ENCODE results near the gene MINK1.
A peak's percentile ranks its signal among the peaks of the same experiment; 100 is the strongest.

MINK1 gene

GRCh38 chr17:4935650-4936049, 102.5 kb downstream of the MINK1 start:
- DNase-seq: no peak

GRCh38 chr17:4936436-4936835, 103.3 kb downstream of the MINK1 start:
- DNase-seq: no peak

DNA sequence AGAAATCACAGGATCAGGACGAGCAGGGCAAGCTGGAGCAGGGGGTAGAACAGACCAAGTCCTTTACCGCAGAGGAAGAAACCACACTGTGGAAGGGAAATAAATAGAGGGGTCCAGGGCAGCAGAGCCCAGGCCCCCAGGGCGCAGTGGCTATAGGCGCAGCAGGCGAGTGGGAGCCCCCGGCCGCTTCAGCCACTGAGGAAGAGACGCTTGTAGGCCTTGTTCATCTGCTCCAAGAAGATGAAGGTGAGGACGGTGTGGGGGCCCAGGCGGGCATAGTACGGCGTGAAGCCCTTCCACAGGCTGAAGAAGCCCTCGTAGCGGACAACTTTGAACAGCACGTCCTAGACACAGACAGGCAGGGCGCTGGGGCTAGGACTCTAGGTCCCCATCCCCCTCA, 104.4 kb downstream of the MINK1 start:
- no peak for DNase-seq

GRCh38 chr17:4938069-4938491, 104.9 kb downstream of the MINK1 start:
- DNase-seq: no peak

DNA sequence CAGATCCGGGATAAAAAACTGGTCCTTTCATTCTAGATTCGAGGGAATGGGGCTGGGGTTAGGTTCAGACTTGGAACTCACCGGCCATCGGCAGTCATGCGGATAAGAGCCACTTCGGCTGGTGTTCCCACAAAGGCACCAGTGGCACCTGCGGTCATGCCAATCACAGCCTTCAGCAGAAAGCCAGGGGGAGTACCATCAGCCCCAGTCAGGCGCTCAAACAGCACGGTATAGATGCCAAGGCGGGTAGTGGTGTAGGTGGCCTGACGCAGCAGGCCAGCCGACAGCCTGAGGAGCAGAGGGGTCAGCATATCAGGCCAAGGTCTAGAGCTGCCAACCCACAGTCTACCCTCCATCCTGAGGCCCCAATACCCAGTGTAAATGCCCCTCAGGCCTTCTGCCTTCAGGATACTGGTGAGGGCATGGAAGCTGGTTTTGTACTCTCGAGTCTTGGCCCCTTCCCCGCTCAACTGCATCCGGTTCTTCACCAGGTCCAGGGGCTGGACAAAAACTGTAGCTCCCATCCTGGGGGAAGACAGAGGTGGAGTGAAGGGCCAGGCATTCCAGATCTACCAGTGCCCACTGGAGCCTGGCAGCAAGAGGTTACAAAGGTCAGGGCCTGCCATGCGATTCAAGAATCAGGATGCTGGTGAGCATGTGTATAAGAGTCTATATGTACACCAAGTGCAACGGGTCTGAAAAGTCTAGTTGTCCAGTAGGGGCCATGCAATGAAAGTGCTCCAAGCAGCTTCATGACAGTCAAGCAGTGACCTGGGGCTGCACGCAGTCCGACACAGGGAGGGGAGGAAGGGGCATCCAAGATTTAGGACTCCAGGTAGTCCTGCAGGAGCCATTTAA, 105.8 kb downstream of the MINK1 start:
- no peak for DNase-seq

- no peak for DNase-seq
Measured at GRCh38 chr17:4939546-4939795, 106.3 kb downstream of the MINK1 start.

- DNase-seq: peak; percentile 99 to 100
Measured at GRCh38 chr17:4939796-4940554, 106.8 kb downstream of the MINK1 start, which contains the start of the genes RNF167 and SLC25A11. Gene RNF167, plus strand, starts transcription at chr17:4940268. Its CDS starts 642 bp downstream, at chr17:4940910. Gene SLC25A11, minus strand, starts transcription at chr17:4940046. Its CDS starts 136 bp downstream, at chr17:4939910.

- peak in 1 of 2 experiments; percentile 86 for DNase-seq
Measured at GRCh38 chr17:4940555-4941318, 107.6 kb downstream of the MINK1 start.

- DNase-seq: no peak
Measured at GRCh38 chr17:4941319-4941610, 108.1 kb downstream of the MINK1 start.

DNA sequence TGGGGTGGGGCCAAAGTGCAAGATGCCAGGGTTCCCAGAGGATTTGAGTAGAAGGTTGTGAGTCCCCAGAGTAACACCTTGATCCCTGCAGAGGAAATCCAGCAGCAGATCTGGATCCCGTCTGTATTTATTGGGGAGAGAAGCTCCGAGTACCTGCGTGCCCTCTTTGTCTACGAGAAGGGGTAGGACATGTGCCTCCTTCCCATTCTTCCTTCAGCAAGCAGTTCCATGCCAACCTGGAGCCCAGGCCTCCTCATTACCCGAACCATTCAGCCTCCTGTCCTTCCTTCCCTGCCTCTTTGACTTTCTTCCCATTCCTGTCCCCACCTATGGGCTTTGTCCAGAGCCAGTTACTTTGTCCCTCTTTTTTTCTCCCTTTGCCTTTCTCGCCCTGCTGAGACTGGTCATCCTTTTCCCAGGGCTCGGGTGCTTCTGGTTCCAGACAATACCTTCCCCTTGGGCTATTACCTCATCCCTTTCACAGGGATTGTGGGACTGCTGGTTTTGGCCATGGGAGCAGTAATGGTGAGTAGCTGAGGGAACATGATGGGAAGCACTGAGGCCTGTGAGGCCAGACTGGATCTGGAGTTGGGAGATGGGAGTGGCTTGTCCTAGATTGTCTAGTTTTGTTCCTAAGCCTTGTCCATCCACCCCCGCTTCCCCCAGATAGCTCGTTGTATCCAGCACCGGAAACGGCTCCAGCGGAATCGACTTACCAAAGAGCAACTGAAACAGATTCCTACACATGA, 109.8 kb downstream of the MINK1 start:
- DNase-seq: no peak

- DNase-seq: no peak
Measured at GRCh38 chr17:4944163-4944553, 111.0 kb downstream of the MINK1 start.

DNA sequence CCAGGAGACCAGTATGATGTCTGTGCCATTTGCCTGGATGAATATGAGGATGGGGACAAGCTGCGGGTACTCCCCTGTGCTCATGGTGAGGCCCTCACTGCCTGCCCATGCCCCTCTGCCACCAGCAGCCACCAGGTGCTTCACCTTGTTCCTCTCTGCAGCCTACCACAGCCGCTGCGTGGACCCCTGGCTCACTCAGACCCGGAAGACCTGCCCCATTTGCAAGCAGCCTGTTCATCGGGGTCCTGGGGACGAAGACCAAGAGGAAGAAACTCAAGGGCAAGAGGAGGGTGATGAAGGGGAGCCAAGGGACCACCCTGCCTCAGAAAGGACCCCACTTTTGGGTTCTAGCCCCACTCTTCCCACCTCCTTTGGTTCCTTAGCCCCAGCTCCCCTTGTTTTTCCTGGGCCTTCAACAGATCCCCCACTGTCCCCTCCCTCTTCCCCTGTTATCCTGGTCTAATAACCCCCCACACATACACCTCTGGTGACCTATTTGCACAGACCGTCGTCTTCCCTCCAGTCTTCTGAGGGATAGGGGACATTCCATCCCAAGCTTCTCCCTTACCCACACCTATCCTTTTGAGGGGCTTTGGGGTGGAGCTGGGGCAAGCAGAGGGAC, 111.5 kb downstream of the MINK1 start:
- DNase-seq: no peak

DNA sequence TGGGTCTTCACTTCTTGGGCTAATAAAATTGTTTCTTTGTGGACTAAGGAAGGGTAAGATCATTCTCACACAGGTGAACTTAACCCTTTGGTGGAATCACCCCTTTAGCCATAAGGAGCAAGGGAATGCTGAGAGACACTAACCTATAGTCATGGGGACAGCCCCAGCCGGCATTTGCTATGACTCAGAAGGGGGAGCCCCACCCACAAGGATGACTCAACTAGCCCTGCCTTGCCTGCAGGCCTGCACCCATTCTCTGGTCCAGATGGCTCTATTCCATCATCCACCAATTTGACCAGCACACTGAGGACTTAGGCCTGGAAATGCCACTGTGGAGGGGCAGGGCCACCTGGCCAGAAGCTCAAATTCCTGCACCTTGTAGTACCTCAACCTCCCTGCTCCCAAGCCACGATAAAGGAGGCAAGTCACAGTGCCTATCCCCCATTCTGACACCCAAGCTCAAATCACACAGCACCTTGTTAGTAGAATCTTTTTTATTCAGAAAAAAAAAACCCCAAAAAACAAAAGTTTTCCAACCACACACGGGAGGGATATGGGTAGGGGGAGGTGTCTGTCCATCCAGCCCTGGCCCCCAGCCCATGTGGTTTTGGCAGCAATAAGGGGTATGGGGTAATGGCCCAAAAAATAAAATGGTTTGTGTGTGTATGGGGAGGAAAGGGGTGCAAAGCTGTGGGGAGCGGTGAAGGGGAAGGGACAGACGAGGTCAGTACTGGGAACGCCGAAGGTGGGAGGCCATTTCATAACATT, 112.2 kb downstream of the MINK1 start:
- DNase-seq: peak; percentile 72 to 84

- no peak for DNase-seq
Measured at GRCh38 chr17:4945944-4946280, 112.8 kb downstream of the MINK1 start.

GRCh38 chr17:4946312-4946976, 113.3 kb downstream of the MINK1 start:
- DNase-seq: no peak

DNA sequence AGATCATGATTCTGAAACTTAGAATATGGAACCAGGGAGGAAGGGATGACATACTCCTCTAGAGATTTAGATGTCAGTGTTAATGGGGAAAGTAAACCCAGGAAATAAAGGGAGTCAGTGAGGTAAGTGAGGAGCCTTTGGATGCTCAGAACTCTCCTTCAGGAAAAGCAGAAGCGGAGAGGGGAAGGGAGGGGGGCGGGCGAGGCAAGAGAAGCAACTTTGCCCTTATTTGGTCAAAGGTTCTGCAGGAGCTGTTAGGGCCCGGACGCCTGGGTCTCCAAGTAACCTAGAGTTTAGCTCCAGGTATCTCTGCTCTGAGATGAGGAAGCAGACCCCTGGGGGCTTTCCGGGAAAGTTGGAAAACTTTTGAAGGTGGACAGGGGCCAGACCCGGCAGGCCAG, 113.9 kb downstream of the MINK1 start:
- DNase-seq: peak in 1 of 2 experiments; percentile 50
